ENCODE results near the gene CEP72.

Gene CEP72

DNA sequence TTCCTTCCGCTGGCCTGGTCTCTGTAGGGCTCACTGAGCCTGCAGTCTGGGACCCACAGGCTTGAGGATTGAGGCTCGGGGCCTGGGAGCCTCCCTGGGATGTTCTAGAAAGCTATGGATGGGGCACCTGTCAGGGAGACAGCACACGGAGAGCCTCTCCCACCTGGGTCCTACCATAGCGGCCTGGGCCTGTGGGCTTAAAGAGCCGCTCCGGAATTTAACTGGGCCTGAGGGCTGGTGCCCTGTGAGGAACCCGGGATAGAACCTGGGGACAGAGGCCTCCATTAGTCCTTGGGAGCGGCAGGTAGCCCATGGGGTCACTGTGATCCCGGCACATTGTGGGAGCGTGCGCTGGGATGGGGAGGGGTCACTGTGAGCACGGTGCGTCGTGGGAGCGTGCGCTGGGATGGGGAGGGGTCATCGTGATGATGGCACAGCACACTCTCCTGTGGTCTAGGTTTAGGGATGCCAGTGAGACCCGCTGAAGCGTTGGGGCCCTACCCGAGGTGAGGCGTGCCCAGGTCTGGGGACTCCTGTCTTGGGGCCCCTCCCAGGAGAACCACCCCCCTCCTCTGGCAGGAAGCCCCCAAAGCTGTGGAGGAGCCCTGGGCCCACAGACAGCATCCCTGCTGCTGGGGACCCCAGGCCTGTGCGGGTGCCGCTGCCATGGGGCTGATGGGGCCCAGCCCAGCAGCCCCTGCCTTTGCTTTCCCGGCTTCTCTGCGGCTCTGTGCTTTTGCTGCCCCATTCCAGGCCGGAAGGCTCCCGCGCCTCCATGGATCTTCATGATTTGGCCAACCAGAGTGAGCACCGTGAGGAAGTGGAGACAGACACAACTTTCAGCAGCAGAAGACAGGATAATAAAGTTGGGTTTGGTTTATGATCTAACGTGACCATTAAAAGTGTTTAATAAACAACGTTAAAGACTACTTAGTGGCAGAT, 3.4 kb upstream of the CEP72 start:
- no peak overlapping the region for H3K4me3 ChIP-seq (ENCODE audit: low read length)
- 0 out of 2 replicates have a peak, but pooled peaks cover 3% of the 10 kb centered on the region for H3K27me3 ChIP-seq (ENCODE audit: insufficient read depth, low read length)
- H3K27ac ChIP-seq (ENCODE audit: low read depth, low read length): no peak overlapping the region
- H3K36me3 ChIP-seq (ENCODE audit: insufficient read depth, low read length): no peaks in the 10 kb centered on the region
- H3K9ac ChIP-seq (ENCODE audit: low read depth, low read length): no peak overlapping the region
- H3K9me3 ChIP-seq (ENCODE audit: insufficient read depth, low read depth, low read length): no peaks in the 10 kb centered on the region
- WGBS: 80% methylated on average over 31 of the region's 31 CpGs
- 0 out of 2 replicates have a peak, but pooled peaks cover 1% of the 10 kb centered on the region for H3K4me1 ChIP-seq (ENCODE audit: insufficient read depth, low read length)

DNA sequence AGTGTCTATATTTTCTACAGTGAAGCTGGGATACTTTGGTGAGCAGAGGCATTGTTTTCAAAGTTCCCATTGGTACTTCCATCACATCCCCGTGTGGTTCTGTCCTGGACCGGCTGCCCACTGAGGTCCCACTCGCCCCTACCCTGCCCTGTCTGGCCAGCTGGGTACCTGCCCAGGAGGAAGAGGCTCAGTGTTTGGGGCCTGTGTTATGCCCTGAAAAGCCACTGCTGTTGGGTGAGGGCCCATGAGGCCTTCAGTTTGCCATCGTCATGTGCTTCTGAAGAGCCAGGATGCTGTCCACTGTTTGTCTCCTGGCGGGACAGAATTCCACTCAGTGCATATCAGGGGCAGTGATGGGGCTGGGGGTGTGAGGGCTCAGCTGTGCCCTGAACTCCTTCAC, 2.6 kb upstream of the CEP72 start:
- H3K4me3 ChIP-seq (ENCODE audit: low read length): no peak overlapping the region
- H3K9me3 ChIP-seq (ENCODE audit: insufficient read depth, low read depth, low read length): no peaks in the 10 kb centered on the region
- no peak overlapping the region for H3K9ac ChIP-seq (ENCODE audit: low read depth, low read length)
- H3K27me3 ChIP-seq (ENCODE audit: insufficient read depth, low read length): 0 out of 2 replicates have a peak, but pooled peaks cover 3% of the 10 kb centered on the region
- 93% methylated on average over 5 of the region's 5 CpGs for WGBS
- no peaks in the 10 kb centered on the region for H3K36me3 ChIP-seq (ENCODE audit: insufficient read depth, low read length)
- no peak overlapping the region for H3K27ac ChIP-seq (ENCODE audit: low read depth, low read length)
- H3K4me1 ChIP-seq (ENCODE audit: insufficient read depth, low read length): peaks cover 7% of the 10 kb centered on the region; the same call in 1 of the 2 replicates

DNA sequence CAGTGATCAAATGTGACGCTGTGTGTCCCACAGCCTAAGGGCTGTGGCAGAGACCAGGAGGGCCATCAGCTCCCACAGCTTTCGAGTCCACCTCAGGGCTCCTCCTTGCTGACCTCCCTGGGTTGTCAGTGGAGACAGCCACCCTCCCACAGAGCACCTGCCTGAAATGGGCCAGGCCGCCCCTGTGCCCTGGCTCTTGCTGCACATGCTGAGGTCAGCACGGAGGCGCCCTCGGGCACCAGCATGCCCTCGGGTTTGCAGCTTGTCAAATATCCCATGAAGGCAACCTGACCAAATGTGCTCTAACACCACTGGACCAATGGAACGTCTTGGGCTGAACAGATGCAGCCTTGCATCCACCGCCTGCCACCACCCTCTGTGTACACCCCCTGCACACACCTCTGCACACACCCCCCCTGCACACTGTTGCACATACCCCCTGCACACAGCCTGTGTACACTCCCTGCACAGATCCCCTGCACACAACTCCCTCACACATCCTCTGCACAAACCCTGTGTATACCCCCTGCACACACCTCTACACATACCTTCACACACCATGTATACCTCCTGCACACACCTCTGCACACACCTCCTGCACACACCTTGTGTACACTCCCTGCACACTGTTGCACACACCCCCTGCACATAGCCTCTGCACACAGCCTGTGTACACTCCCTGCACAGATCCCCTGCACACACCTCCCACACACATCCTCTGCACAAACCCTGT, 2.0 kb upstream of the CEP72 start:
- 93% methylated on average over 9 of the region's 9 CpGs for WGBS
- no peak overlapping the region for H3K4me3 ChIP-seq (ENCODE audit: low read length)
- H3K27me3 ChIP-seq (ENCODE audit: insufficient read depth, low read length): 0 out of 2 replicates have a peak, but pooled peaks cover 3% of the 10 kb centered on the region
- H3K27ac ChIP-seq (ENCODE audit: low read depth, low read length): no peak overlapping the region
- H3K9ac ChIP-seq (ENCODE audit: low read depth, low read length): no peak overlapping the region
- H3K9me3 ChIP-seq (ENCODE audit: insufficient read depth, low read depth, low read length): no peaks in the 10 kb centered on the region
- H3K4me1 ChIP-seq (ENCODE audit: insufficient read depth, low read length): peaks cover 7% of the 10 kb centered on the region; the same call in 1 of the 2 replicates
- H3K36me3 ChIP-seq (ENCODE audit: insufficient read depth, low read length): no peaks in the 10 kb centered on the region; the same call in 1 of the 2 replicates

DNA sequence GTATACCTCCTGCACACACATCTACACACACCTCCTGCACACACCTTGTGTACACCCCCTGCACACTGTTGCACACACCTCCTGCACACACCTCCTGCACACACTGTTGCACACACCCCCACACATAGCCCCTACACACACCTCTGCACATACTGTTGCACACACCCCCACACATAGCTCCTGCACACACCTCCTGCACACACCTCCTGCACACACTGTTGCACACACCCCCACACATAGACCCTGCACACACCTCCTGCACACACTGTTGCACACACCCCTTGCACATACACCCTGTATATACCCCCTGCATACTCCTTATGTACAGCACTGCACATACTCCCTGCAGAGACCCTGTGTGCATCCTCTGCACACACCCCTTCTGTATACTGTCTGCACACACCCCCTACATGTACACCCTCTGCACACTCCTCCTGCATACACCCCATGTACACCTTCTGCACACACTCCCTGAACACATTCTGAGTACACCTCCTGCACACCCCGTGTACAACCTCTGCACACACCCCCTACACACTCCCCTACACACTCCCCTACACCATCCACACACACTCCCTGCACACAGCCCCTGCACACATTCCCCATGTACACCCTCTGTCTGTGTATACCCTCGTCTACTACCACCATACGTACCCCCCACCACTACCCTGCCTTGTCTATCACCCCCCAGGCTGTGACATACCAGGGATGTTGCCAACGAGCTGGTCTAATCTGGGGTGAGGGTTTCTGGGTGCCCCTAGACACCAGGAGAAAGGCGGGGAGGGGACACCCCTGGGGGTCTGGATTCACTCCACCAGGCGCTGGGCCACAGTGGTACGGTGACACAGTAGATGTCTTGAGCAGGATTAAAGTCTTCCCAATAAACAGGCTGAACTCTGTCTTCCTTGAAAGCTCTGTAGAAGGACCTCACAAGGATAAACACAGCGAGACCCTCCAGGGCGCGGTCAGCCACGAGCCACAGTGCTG, 1.1 kb upstream of the CEP72 start:
- Histone ChIP-seq H3K4me3 (ENCODE audit: low read length) (peak overlapping the region; percentile 79), H3K36me3 (ENCODE audit: insufficient read depth, low read length) (no peaks in the 10 kb centered on the region; the same call in 1 of the 2 replicates), H3K4me1 (ENCODE audit: insufficient read depth, low read length) (peaks cover 7% of the 10 kb centered on the region; the same call in 1 of the 2 replicates), H3K9ac (ENCODE audit: low read depth, low read length) (no peak overlapping the region), H3K27ac (ENCODE audit: low read depth, low read length) (no peak overlapping the region), H3K27me3 (ENCODE audit: insufficient read depth, low read length) (0 out of 2 replicates have a peak, but pooled peaks cover 3% of the 10 kb centered on the region), H3K9me3 (ENCODE audit: insufficient read depth, low read depth, low read length) (0 out of 2 replicates have a peak, but pooled peaks cover 3% of the 10 kb centered on the region)
- WGBS: 54% methylated on average over 11 of the region's 11 CpGs

DNA sequence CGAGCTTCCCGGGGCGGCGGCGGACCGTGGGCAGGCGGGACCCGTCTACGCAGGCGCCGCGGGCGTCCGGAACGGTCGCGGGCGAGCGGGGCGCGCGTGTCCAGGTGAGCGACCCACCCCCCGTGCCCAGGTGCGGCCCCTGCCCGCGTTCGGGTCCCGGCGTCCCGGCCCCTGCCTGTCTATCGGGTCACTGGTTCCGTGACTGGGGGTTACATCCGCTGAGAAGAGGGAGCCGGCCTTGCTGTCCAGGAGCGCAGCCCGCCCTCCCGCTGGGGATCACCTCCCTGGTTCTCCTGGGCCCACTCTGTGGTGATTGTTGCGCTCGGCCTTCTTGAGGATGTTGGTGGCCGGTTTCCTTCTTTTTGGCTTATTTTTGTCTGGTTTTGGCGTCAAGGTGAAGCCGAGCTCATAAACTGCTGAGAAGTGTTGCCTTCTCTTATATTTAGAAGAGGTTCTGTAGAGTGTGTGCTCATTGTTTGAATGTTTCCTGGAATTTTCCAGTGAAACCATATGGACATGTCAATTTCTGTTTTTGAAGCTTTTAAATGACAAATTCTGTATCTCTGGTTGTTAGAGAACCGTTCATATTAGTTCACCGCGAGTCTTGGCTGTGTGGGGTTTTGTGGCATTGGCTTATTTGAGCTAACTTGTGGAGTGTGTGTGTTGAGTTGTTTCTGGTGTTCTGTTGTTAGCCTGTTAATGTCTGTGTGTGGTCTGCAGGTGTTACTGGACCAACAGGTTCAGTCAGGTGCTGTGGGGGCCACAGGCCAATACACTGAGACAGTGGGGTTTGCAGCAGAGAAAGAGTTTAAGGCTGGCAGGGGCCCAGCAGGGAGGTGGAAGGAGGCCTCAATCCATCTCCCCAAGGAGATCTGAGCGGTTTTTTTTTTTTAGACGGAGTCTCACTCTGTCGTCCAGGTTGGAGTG, 621 bp downstream of the CEP72 start:
- H3K9ac ChIP-seq (ENCODE audit: low read depth, low read length): peak overlapping the region; percentile 77
- H3K36me3 ChIP-seq (ENCODE audit: insufficient read depth, low read length): peaks cover 5% of the 10 kb centered on the region; the same call in 1 of the 2 replicates
- peak overlapping the region; percentile 97 for H3K4me3 ChIP-seq (ENCODE audit: low read length)
- peaks cover 7% of the 10 kb centered on the region; the same call in 1 of the 2 replicates for H3K4me1 ChIP-seq (ENCODE audit: insufficient read depth, low read length)
- WGBS: 11% methylated on average over 49 of the region's 49 CpGs
- no peak overlapping the region; the same call in 1 of the 2 replicates for H3K27ac ChIP-seq (ENCODE audit: low read depth, low read length)
- 0 out of 2 replicates have a peak, but pooled peaks cover 3% of the 10 kb centered on the region for H3K27me3 ChIP-seq (ENCODE audit: insufficient read depth, low read length)
- 0 out of 2 replicates have a peak, but pooled peaks cover 3% of the 10 kb centered on the region for H3K9me3 ChIP-seq (ENCODE audit: insufficient read depth, low read depth, low read length)

DNA sequence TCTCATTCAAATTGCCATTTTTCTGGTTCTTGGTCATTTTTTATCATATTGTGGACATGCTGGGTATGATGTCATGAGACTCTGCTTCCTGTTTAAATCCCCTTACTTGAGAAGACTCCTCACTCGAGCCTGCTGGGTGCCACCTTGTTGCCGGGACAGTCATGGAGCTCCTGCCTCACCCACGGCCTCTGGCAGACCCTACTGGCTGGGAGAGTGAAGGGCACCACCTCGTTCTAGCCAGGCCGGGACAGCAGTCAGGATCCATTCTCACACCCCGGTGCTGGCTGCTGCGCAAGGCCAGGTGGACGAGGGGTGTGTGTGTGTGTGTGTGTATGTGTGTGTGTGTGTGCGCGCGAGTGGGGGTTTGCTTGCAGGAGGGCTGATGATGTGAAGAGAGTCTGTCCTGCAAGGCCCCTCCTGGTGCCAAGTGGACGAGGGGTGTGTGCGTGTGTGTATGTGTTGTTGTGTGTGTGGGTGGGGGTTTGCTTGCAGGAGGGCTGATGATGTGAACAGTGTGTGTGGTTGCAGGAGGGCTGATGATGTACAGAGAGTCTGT, 4.4 kb downstream of the CEP72 start:
- H3K4me1 ChIP-seq (ENCODE audit: insufficient read depth, low read length): peaks cover 7% of the 10 kb centered on the region; the same call in 1 of the 2 replicates
- H3K9ac ChIP-seq (ENCODE audit: low read depth, low read length): no peak overlapping the region
- peaks cover 41% of the 10 kb centered on the region for H3K36me3 ChIP-seq (ENCODE audit: insufficient read depth, low read length)
- no peak overlapping the region for H3K27ac ChIP-seq (ENCODE audit: low read depth, low read length)
- 78% methylated on average over 13 of the region's 13 CpGs for WGBS
- H3K9me3 ChIP-seq (ENCODE audit: insufficient read depth, low read depth, low read length): 0 out of 2 replicates have a peak, but pooled peaks cover 3% of the 10 kb centered on the region
- H3K4me3 ChIP-seq (ENCODE audit: low read length): no peak overlapping the region
- no peaks in the 10 kb centered on the region for H3K27me3 ChIP-seq (ENCODE audit: insufficient read depth, low read length)

DNA sequence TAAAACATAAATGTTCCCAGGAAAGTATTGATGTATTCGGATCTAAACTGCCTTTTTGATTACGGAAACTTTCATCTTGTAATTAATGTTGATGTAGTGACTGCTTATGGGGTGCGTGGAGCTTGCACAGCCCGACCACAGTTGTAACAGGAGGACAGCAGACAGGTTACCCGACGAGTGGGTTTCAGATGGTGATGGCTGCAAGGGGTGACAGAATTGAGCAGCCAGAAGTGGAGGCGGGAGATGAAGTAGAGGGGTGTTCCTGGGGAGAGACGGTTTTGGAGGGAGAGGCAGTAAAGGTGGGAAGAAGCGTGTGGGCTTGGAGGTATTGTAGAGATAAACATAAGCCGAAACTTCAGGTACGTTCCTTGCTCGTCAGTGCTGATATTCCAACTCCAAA, 5.8 kb downstream of the CEP72 start:
- 95% methylated on average over 12 of the region's 12 CpGs for whole genome bisulfite sequencing
- Histone ChIP-seq H3K27me3 (ENCODE audit: insufficient read depth, low read length) (no peaks in the 10 kb centered on the region), H3K9ac (ENCODE audit: low read depth, low read length) (no peak overlapping the region), H3K36me3 (ENCODE audit: insufficient read depth, low read length) (peaks cover 44% of the 10 kb centered on the region), H3K4me3 (ENCODE audit: low read length) (no peak overlapping the region), H3K9me3 (ENCODE audit: insufficient read depth, low read depth, low read length) (0 out of 2 replicates have a peak, but pooled peaks cover 3% of the 10 kb centered on the region), H3K4me1 (ENCODE audit: insufficient read depth, low read length) (peaks cover 7% of the 10 kb centered on the region; the same call in 1 of the 2 replicates), H3K27ac (ENCODE audit: low read depth, low read length) (no peak overlapping the region)

DNA sequence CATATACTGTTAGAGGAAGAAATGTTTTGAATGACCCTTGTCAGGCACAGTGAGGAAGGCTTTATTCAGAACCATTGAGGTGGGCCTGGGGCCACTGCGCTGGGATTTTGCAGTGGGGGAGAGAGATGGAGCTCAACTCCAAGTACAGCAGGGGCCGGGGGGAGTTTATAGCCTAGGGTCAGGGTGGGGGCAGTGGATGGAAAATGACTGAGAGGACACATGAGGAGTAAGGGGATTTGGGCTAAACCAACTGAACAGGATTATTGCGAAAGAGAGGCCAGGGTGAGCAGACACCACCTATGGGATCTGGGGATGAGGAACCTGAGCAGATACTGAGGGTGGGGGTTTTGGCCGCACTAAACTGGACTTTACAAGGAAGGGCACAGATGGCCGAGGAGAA, 6.3 kb downstream of the CEP72 start:
- Histone ChIP-seq H3K4me3 (ENCODE audit: low read length) (no peak overlapping the region), H3K27ac (ENCODE audit: low read depth, low read length) (no peak overlapping the region), H3K4me1 (ENCODE audit: insufficient read depth, low read length) (peaks cover 7% of the 10 kb centered on the region; the same call in 1 of the 2 replicates), H3K9me3 (ENCODE audit: insufficient read depth, low read depth, low read length) (0 out of 2 replicates have a peak, but pooled peaks cover 3% of the 10 kb centered on the region), H3K36me3 (ENCODE audit: insufficient read depth, low read length) (peaks cover 46% of the 10 kb centered on the region), H3K9ac (ENCODE audit: low read depth, low read length) (no peak overlapping the region), H3K27me3 (ENCODE audit: insufficient read depth, low read length) (no peaks in the 10 kb centered on the region)
- WGBS: 83% methylated on average over 5 of the region's 5 CpGs

DNA sequence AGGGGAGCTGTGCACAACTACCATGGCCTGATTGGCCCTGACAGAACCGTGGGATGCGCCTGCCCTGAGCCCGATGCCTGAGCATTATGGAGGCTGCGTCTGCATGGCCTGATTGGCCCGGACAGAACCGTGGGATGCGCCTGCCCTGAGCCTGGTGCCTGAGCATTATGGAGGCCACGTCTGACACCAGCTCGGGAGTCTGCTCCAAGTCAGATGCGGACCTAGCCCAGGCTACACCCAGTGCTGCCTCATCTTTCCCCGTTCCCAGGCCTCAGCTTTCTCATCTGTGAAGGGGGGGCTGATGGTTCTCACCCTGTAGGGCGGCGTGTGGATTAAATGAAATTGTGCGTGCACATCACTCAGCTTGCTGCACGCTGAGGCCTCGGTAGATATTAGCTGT, 7.3 kb downstream of the CEP72 start:
- Histone ChIP-seq H3K4me1 (ENCODE audit: insufficient read depth, low read length) (no peaks in the 10 kb centered on the region), H3K9ac (ENCODE audit: low read depth, low read length) (no peak overlapping the region), H3K36me3 (ENCODE audit: insufficient read depth, low read length) (peaks cover 56% of the 10 kb centered on the region), H3K4me3 (ENCODE audit: low read length) (no peak overlapping the region), H3K27ac (ENCODE audit: low read depth, low read length) (no peak overlapping the region), H3K27me3 (ENCODE audit: insufficient read depth, low read length) (no peaks in the 10 kb centered on the region), H3K9me3 (ENCODE audit: insufficient read depth, low read depth, low read length) (0 out of 2 replicates have a peak, but pooled peaks cover 3% of the 10 kb centered on the region)
- WGBS: 96% methylated on average over 16 of the region's 16 CpGs
